ENCODE data around the gene MFGE8. TPM values are rescaled to one million over a fixed set of nuclear protein-coding genes. Genes with fewer than 3 reads are reported as not detected.

The MFGE8 gene
- total RNA-seq, 1 experiment from 2014 or later, result 32.0 TPM

DNA sequence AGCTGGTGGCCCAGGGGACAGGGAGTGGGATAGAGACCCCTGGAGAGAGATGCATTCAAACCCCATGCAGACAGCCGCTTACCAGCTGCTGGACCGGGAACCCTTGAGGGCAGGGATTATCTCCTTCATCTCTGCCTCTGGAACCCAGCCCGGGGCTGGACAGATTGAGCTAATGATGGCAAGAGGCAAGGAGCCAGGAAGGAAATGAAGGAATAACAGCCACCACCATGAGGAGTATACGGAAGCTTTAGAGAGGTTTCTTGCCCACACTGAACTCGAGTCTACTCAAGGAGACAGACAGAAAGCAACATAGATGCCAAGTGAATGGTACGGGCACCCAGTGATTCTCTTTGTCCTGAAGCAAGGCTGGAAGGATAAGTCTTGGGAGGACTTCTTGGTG, 41.1 kb downstream of the MFGE8 start:
- intact Hi-C loops (cut with micrococcal nuclease), result no loop called here
- ChIA-PET POLR2A (ENCODE audit: unreplicated experiment) (no interaction called here), CTCF (no interaction called here)
- no peaks in the 10 kb centered on the region for H3K36me3 ChIP-seq (ENCODE audit: low read depth, low read length)
- no peak for TF ChIP-seq EZH2 (IDR thresholded peaks at IDR 0.05; ENCODE audit: low read length, unreplicated experiment)
- TF ChIP-seq EZH2phosphoT487 (IDR thresholded peaks at IDR 0.05; ENCODE audit: borderline replicate concordance, low read length), result no peak
- TF ChIP-seq, protein P1, sequence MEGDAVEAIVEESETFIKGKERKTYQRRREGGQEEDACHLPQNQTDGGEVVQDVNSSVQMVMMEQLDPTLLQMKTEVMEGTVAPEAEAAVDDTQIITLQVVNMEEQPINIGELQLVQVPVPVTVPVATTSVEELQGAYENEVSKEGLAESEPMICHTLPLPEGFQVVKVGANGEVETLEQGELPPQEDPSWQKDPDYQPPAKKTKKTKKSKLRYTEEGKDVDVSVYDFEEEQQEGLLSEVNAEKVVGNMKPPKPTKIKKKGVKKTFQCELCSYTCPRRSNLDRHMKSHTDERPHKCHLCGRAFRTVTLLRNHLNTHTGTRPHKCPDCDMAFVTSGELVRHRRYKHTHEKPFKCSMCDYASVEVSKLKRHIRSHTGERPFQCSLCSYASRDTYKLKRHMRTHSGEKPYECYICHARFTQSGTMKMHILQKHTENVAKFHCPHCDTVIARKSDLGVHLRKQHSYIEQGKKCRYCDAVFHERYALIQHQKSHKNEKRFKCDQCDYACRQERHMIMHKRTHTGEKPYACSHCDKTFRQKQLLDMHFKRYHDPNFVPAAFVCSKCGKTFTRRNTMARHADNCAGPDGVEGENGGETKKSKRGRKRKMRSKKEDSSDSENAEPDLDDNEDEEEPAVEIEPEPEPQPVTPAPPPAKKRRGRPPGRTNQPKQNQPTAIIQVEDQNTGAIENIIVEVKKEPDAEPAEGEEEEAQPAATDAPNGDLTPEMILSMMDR (conservative IDR thresholded peaks at IDR 0.05; ENCODE audit: low read depth, low read length), result no peak
- no peaks in the 10 kb centered on the region for H3K9me2 ChIP-seq (replicated peaks; ENCODE audit: low read length)
- no peaks in the 10 kb centered on the region for H3K9me3 ChIP-seq (ENCODE audit: low read length)
- no peaks in the 10 kb centered on the region for H3K79me2 ChIP-seq (ENCODE audit: low read length)
- no peak overlapping the region for H2AFZ ChIP-seq (ENCODE audit: low read length)
- no peaks in the 10 kb centered on the region for H3F3A ChIP-seq (ENCODE audit: low read length, unreplicated experiment)
- peaks cover 21% of the 10 kb centered on the region; the same call in 1 of the 2 replicates for H3K27me3 ChIP-seq (ENCODE audit: low read length)
- no TSS peak for BruUV-seq (replicated peaks)
- no peak overlapping the region for H3K4me3 ChIP-seq (ENCODE audit: low read length)
- no peaks in the 10 kb centered on the region for H4K20me1 ChIP-seq (ENCODE audit: low read length)
- no peak overlapping the region for H3K4me2 ChIP-seq (ENCODE audit: low read length)
- H3K9ac ChIP-seq (ENCODE audit: low read length), result no peak overlapping the region
- H3K4me1 ChIP-seq (ENCODE audit: insufficient read depth, low read length), result peaks cover 4% of the 10 kb centered on the region; the same call in 1 of the 2 replicates
- H3K27ac ChIP-seq (ENCODE audit: low read length), result no peak overlapping the region
- no peak for ATAC-seq
- no peak for DNase-seq

DNA sequence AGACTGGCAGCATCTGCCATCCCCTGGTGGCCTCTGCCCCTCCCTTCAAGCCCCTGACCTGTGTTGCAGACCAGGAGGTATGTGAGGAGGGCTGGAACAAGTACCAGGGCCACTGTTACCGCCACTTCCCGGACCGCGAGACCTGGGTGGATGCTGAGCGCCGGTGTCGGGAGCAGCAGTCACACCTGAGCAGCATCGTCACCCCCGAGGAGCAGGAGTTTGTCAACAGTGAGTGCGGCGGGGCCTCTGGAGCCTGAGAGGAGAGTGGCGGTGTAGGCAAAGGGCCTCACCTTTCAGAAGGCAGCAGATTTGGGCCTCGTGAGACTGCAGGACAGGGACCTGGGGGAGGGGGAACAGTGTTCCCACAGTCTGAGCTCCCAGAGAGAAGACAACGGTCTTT, 41.9 kb downstream of the MFGE8 start:
- Histone ChIP-seq H2AFZ (ENCODE audit: low read length) (no peak overlapping the region), H3K36me3 (ENCODE audit: low read depth, low read length) (no peaks in the 10 kb centered on the region), H3K27ac (ENCODE audit: low read length) (no peak overlapping the region), H3K9ac (ENCODE audit: low read length) (no peak overlapping the region), H3F3A (ENCODE audit: low read length, unreplicated experiment) (no peaks in the 10 kb centered on the region), H3K4me2 (ENCODE audit: low read length) (no peak overlapping the region), H4K20me1 (ENCODE audit: low read length) (no peaks in the 10 kb centered on the region), H3K79me2 (ENCODE audit: low read length) (no peaks in the 10 kb centered on the region), H3K9me3 (ENCODE audit: low read length) (no peaks in the 10 kb centered on the region), H3K27me3 (ENCODE audit: low read length) (peaks cover 21% of the 10 kb centered on the region; the same call in 1 of the 2 replicates), H3K9me2 (replicated peaks; ENCODE audit: low read length) (no peaks in the 10 kb centered on the region), H3K4me3 (ENCODE audit: low read length) (no peak overlapping the region), H3K4me1 (ENCODE audit: insufficient read depth, low read length) (peaks cover 4% of the 10 kb centered on the region; the same call in 1 of the 2 replicates)
- intact Hi-C loops (cut with micrococcal nuclease), result no loop called here
- ChIA-PET CTCF (no interaction called here), POLR2A (ENCODE audit: unreplicated experiment) (no interaction called here)
- no peak for DNase-seq
- no TSS peak for BruUV-seq (replicated peaks)
- TF ChIP-seq, protein P1 (conservative IDR thresholded peaks at IDR 0.05; ENCODE audit: low read depth, low read length), result no peak
- TF ChIP-seq EZH2phosphoT487 (IDR thresholded peaks at IDR 0.05; ENCODE audit: borderline replicate concordance, low read length) (no peak), EZH2 (IDR thresholded peaks at IDR 0.05; ENCODE audit: low read length, unreplicated experiment) (no peak)
- ATAC-seq, result no peak

DNA sequence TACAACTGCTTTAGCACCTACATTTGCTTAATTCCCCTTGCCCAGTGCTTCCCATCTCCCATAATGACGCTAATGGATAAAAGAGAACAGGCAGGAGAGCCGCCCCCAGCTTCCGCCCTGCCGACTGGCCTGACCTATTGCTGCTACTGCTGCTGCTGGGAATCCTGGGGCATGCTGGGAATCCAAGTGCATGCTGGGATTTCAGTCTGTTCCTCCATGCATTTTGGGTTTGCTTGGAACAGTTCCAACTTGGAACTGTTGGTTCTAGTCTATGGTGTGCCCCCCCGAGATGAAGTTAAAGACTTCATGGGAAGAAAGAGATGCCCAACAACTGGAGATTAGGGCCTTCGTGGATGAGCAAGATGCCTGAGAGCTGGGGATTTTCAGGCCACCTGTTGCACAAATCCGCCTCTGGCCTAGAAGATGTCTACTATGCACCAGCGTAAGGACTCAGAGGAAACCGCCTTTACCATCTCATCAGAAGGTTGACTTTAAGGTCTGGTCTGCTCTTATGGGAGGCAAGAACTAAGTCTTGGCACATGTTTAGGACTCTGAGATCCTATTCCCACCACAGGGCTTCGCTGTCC, 46.8 kb downstream of the MFGE8 start:
- TF ChIP-seq, protein P1 (conservative IDR thresholded peaks at IDR 0.05; ENCODE audit: low read depth, low read length), result no peak
- no peak for TF ChIP-seq EZH2 (IDR thresholded peaks at IDR 0.05; ENCODE audit: low read length, unreplicated experiment)
- no peak for TF ChIP-seq EZH2phosphoT487 (IDR thresholded peaks at IDR 0.05; ENCODE audit: borderline replicate concordance, low read length)
- H3K79me2 ChIP-seq (ENCODE audit: low read length), result no peaks in the 10 kb centered on the region
- DNase-seq, result no peak
- no peaks in the 10 kb centered on the region for H3K4me1 ChIP-seq (ENCODE audit: insufficient read depth, low read length)
- ChIA-PET CTCF (no interaction called here), POLR2A (ENCODE audit: unreplicated experiment) (no interaction called here)
- no peaks in the 10 kb centered on the region for H3K27me3 ChIP-seq (ENCODE audit: low read length)
- H3K27ac ChIP-seq (ENCODE audit: low read length), result no peak overlapping the region
- H3K9me3 ChIP-seq (ENCODE audit: low read length), result no peaks in the 10 kb centered on the region
- H3K4me2 ChIP-seq (ENCODE audit: low read length), result no peak overlapping the region
- no peak for ATAC-seq
- no peak overlapping the region for H3K4me3 ChIP-seq (ENCODE audit: low read length)
- intact Hi-C loops (cut with micrococcal nuclease), result no loop called here
- no peaks in the 10 kb centered on the region for H3F3A ChIP-seq (ENCODE audit: low read length, unreplicated experiment)
- no peaks in the 10 kb centered on the region for H3K36me3 ChIP-seq (ENCODE audit: low read depth, low read length)
- no peak overlapping the region for H2AFZ ChIP-seq (ENCODE audit: low read length)
- no peak overlapping the region for H3K9ac ChIP-seq (ENCODE audit: low read length)
- H3K9me2 ChIP-seq (replicated peaks; ENCODE audit: low read length), result no peaks in the 10 kb centered on the region
- H4K20me1 ChIP-seq (ENCODE audit: low read length), result no peaks in the 10 kb centered on the region
- no TSS peak for BruUV-seq (replicated peaks)

All from PC-3 (cell line).